Neural progenitor cell (in vitro differentiated cells): ENCODE measurements around the gene FBXL12. TPM values are rescaled to one million over a fixed set of nuclear protein-coding genes. Genes with fewer than 3 reads are reported as not detected.

Experiments
- DNase-seq: peaks from one replicate; pipeline ENCODE4 v3.0.0-alpha.2; 2016; ENCODE audit warnings: low spot score
- H2AFZ ChIP-seq: fragments of 200-600 bp; sonication (generic); replicated peaks from 2 replicates; pipeline ENCODE4 v1.6.1; 2016; ENCODE audit warnings: antibody characterized with exemption
- H3F3A ChIP-seq: fragments of 200-600 bp; sonication (generic); 2 replicates; pipeline ENCODE4 v1.6.1; 2016; ENCODE audit warnings: antibody characterized with exemption, low read depth
- H3K27ac ChIP-seq: fragments of 200-600 bp; sonication (generic); 2 replicates; pipeline ENCODE4 v1.5.1; 2016; ENCODE audit warnings: mild to moderate bottlenecking
- H3K27me3 ChIP-seq: fragments of 200-600 bp; sonication (generic); 2 replicates; pipeline ENCODE4 v1.6.1; 2016; ENCODE audit warnings: mild to moderate bottlenecking, moderate library complexity
- H3K36me3 ChIP-seq: fragments of 200-600 bp; sonication (generic); 2 replicates; pipeline ENCODE4 v1.5.1; 2016
- H3K4me1 ChIP-seq: fragments of 200-600 bp; sonication (generic); 2 replicates; pipeline ENCODE4 v1.6.1; 2016; ENCODE audit warnings: mixed run types
- H3K4me2 ChIP-seq: fragments of 200-600 bp; sonication (generic); 2 replicates; pipeline ENCODE4 v1.6.1; 2016
- H3K4me3 ChIP-seq: fragments of 200-600 bp; sonication (generic); 2 replicates; pipeline ENCODE4 v1.5.1; 2016
- H3K79me2 ChIP-seq: fragments of 200-600 bp; sonication (generic); 2 replicates; pipeline ENCODE4 v1.6.1; 2016; ENCODE audit warnings: low read depth
- H3K9ac ChIP-seq: fragments of 200-600 bp; sonication (generic); 2 replicates; pipeline ENCODE4 v1.6.1; 2016
- H3K9me3 ChIP-seq: fragments of 200-600 bp; sonication (generic); 2 replicates; pipeline ENCODE4 v1.5.1; 2016; ENCODE audit warnings: low read depth
- H4K20me1 ChIP-seq: fragments of 200-600 bp; sonication (generic); 2 replicates; pipeline ENCODE4 v1.6.1; 2016; ENCODE audit warnings: low read depth
- H3K27ac Mint-ChIP-seq: 3 replicates; pipeline ENCODE4 v1.8.0; 2021; ENCODE audit warnings: mixed read lengths
- H3K27me3 Mint-ChIP-seq: 2 replicates; pipeline ENCODE4 v1.8.0; 2022; ENCODE audit warnings: low read depth, mild to moderate bottlenecking, inconsistent platforms, moderate library complexity, mixed read lengths; ENCODE audit not compliant: insufficient read depth
- H3K36me3 Mint-ChIP-seq: 3 replicates; pipeline ENCODE4 v1.8.0; 2021; ENCODE audit warnings: mixed read lengths
- H3K4me1 Mint-ChIP-seq: 3 replicates; pipeline ENCODE4 v1.8.0; 2021; ENCODE audit warnings: mixed read lengths
- H3K4me3 Mint-ChIP-seq: 3 replicates; pipeline ENCODE4 v1.8.0; 2021; ENCODE audit warnings: mild to moderate bottlenecking, moderate library complexity, mixed read lengths
- H3K9me3 Mint-ChIP-seq: 3 replicates; pipeline ENCODE4 v1.8.0; 2020; ENCODE audit warnings: mixed read lengths
- EZH2 ChIP-seq: fragments of 200-600 bp; sonication (generic); IDR thresholded peaks from 2 replicates; pipeline ENCODE4 v1.6.1; 2017; ENCODE audit warnings: antibody characterized with exemption, mild to moderate bottlenecking, moderate library complexity
- EZH2phosphoT487 ChIP-seq: fragments of 200-600 bp; sonication (generic); IDR thresholded peaks from 2 replicates; pipeline ENCODE4 v1.6.1; 2017; ENCODE audit warnings: antibody characterized with exemption
- total RNA-seq: library from RNA; depleted of rRNA; stranded (reverse); fragments of >200 nt; gene quantifications from 2 replicates; pipeline ENCODE4 v1.2.3, GENCODE V29; 2015; ENCODE audit warnings: low replicate concordance
- TF ChIP-seq, protein P1 (sequence below): fragments of 200-600 bp; sonication (generic); IDR thresholded peaks from 2 replicates; pipeline ENCODE4 v1.5.1; 2017; ENCODE audit warnings: antibody characterized with exemption, mild to moderate bottlenecking

FBXL12 gene
- total RNA-seq, 1 donor from 2014 or later: 9.9 TPM

GRCh38 chr19:9862938-9863337 lies 44.1 kb upstream of the FBXL12 start:
- Histone ChIP-seq H4K20me1 (peaks cover 2% of the 10 kb centered on the region), H3K4me2 (no peak overlapping the region), H3K4me1 (peaks cover 7% of the 10 kb centered on the region), H3K27ac (no peak overlapping the region), H3K27me3 (no peaks in the 10 kb centered on the region), H3K9me3 (no peaks in the 10 kb centered on the region), H3K79me2 (no peaks in the 10 kb centered on the region), H2AFZ (no peak overlapping the region), H3K4me3 (no peak overlapping the region), H3K36me3 (no peaks in the 10 kb centered on the region), H3K9ac (no peak overlapping the region), H3F3A (peaks cover 7% of the 10 kb centered on the region)
- Mint-ChIP-seq H3K4me1 (peaks cover 6% of the 10 kb centered on the region), H3K27me3 (peaks cover 6% of the 10 kb centered on the region), H3K9me3 (no peaks in the 10 kb centered on the region), H3K27ac (no peak overlapping the region), H3K36me3 (no peaks in the 10 kb centered on the region), H3K4me3 (no peak overlapping the region)
- no peak for TF ChIP-seq EZH2
- TF ChIP-seq, protein P1, sequence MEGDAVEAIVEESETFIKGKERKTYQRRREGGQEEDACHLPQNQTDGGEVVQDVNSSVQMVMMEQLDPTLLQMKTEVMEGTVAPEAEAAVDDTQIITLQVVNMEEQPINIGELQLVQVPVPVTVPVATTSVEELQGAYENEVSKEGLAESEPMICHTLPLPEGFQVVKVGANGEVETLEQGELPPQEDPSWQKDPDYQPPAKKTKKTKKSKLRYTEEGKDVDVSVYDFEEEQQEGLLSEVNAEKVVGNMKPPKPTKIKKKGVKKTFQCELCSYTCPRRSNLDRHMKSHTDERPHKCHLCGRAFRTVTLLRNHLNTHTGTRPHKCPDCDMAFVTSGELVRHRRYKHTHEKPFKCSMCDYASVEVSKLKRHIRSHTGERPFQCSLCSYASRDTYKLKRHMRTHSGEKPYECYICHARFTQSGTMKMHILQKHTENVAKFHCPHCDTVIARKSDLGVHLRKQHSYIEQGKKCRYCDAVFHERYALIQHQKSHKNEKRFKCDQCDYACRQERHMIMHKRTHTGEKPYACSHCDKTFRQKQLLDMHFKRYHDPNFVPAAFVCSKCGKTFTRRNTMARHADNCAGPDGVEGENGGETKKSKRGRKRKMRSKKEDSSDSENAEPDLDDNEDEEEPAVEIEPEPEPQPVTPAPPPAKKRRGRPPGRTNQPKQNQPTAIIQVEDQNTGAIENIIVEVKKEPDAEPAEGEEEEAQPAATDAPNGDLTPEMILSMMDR: no peak
- TF ChIP-seq EZH2phosphoT487: no peak
- DNase-seq: no peak

- Mint-ChIP-seq H3K4me3 (no peak overlapping the region), H3K4me1 (peaks cover 6% of the 10 kb centered on the region), H3K27ac (no peak overlapping the region), H3K9me3 (peaks cover 2% of the 10 kb centered on the region), H3K36me3 (peaks cover 9% of the 10 kb centered on the region), H3K27me3 (peaks cover 10% of the 10 kb centered on the region)
- TF ChIP-seq EZH2phosphoT487 (no peak), EZH2 (no peak)
- TF ChIP-seq, protein P1: no peak
- Histone ChIP-seq H3K27ac (no peak overlapping the region), H3K4me2 (no peak overlapping the region), H3K79me2 (no peaks in the 10 kb centered on the region), H3K4me3 (no peak overlapping the region), H3K9me3 (no peaks in the 10 kb centered on the region), H2AFZ (no peak overlapping the region), H3K36me3 (no peaks in the 10 kb centered on the region), H4K20me1 (peaks cover 2% of the 10 kb centered on the region), H3K9ac (no peak overlapping the region), H3K4me1 (peaks cover 7% of the 10 kb centered on the region), H3F3A (peaks cover 7% of the 10 kb centered on the region), H3K27me3 (no peaks in the 10 kb centered on the region)
- DNase-seq: no peak
These were observed 42.6 kb upstream of the FBXL12 start for GRCh38 chr19:9861503-9861902.

- DNase-seq: no peak
- no peak overlapping the region for H3K27ac Mint-ChIP-seq
- Histone ChIP-seq H3K9ac (no peak overlapping the region), H4K20me1 (no peaks in the 10 kb centered on the region), H3K9me3 (no peaks in the 10 kb centered on the region), H3K27me3 (no peaks in the 10 kb centered on the region), H3K4me2 (no peak overlapping the region), H3K4me3 (no peak overlapping the region), H3K27ac (no peak overlapping the region), H3K36me3 (no peaks in the 10 kb centered on the region), H3K4me1 (no peaks in the 10 kb centered on the region), H2AFZ (no peak overlapping the region), H3K79me2 (no peaks in the 10 kb centered on the region), H3F3A (no peaks in the 10 kb centered on the region)
- no peaks in the 10 kb centered on the region for H3K4me1 Mint-ChIP-seq
- H3K27me3 Mint-ChIP-seq: peaks cover 10% of the 10 kb centered on the region
- TF ChIP-seq, protein P1: no peak
- TF ChIP-seq EZH2phosphoT487 (no peak), EZH2 (no peak)
- H3K4me3 Mint-ChIP-seq: no peak overlapping the region
- peaks cover 9% of the 10 kb centered on the region for H3K36me3 Mint-ChIP-seq
- H3K9me3 Mint-ChIP-seq: peaks cover 2% of the 10 kb centered on the region
These were observed 41.5 kb upstream of the FBXL12 start for GRCh38 chr19:9860407-9860806.
